Mesothelial cell of epicardium (in vitro differentiated cells): ENCODE measurements around the gene OR6S1. TPM values are rescaled to one million over a fixed set of nuclear protein-coding genes. Genes with fewer than 3 reads are reported as not detected.
"Not testable (repeated sequence)": the region's sequence is repeated elsewhere in the genome, so short reads cannot be mapped to it uniquely, and the experiment has no call there.

Experiments used
- DNase-seq, 2 experiments: peaks; one replicate each; pipeline ENCODE4 v3.0.0; 2021; ENCODE audit warnings: low spot score in 2 of 2; ENCODE audit not compliant: unreplicated experiment in 2 of 2
- H3K27ac Mint-ChIP-seq: 2 replicates; pipeline ENCODE4 v1.8.0; 2021; ENCODE audit warnings: mixed read lengths
- H3K27me3 Mint-ChIP-seq: 2 replicates; pipeline ENCODE4 v1.8.0; 2021; ENCODE audit warnings: low read depth, mixed read lengths
- H3K36me3 Mint-ChIP-seq: 2 replicates; pipeline ENCODE4 v1.8.0; 2021; ENCODE audit warnings: mixed read lengths
- H3K4me1 Mint-ChIP-seq: 2 replicates; pipeline ENCODE4 v1.8.0; 2021; ENCODE audit warnings: mixed read lengths
- H3K4me3 Mint-ChIP-seq: 2 replicates; pipeline ENCODE4 v1.8.0; 2021; ENCODE audit warnings: mild to moderate bottlenecking, moderate library complexity, mixed read lengths
- H3K9me3 Mint-ChIP-seq: 2 replicates; pipeline ENCODE4 v1.8.0; 2021; ENCODE audit warnings: mixed read lengths
- CTCF ChIP-seq: fragments of 200-600 bp; sonication (generic); IDR thresholded peaks from one replicate; pipeline ENCODE4 v1.5.0; 2021; ENCODE audit warnings: antibody characterized with exemption; ENCODE audit not compliant: unreplicated experiment
- total RNA-seq: library from RNA; stranded (reverse); gene quantifications from 3 replicates; pipeline ENCODE4 v1.2.1, GENCODE V29; 2021

The OR6S1 gene
- total RNA-seq, 1 donor from 2014 or later = not detected

GRCh38 chr14:20675669-20676068 lies 34.2 kb upstream of the OR6S1 start:
- Mint-ChIP-seq H3K4me1 (peaks cover 5% of the 10 kb centered on the region), H3K9me3 (no peaks in the 10 kb centered on the region), H3K27me3 (peaks cover 21% of the 10 kb centered on the region), H3K36me3 (no peaks in the 10 kb centered on the region), H3K27ac (no peak overlapping the region), H3K4me3 (no peak overlapping the region)
- no peak for TF ChIP-seq CTCF
- DNase-seq = no peak

GRCh38 chr14:20671597-20672283 lies 30.2 kb upstream of the OR6S1 start:
- peaks cover 44% of the 10 kb centered on the region for H3K27me3 Mint-ChIP-seq
- no peaks in the 10 kb centered on the region for H3K9me3 Mint-ChIP-seq
- H3K4me3 Mint-ChIP-seq = no peak overlapping the region
- no peaks in the 10 kb centered on the region for H3K36me3 Mint-ChIP-seq
- H3K27ac Mint-ChIP-seq = no peak overlapping the region
- no peak for DNase-seq
- no peak for TF ChIP-seq CTCF
- H3K4me1 Mint-ChIP-seq = no peaks in the 10 kb centered on the region

- Mint-ChIP-seq H3K4me3 (no peak overlapping the region), H3K27me3 (peaks cover 56% of the 10 kb centered on the region), H3K9me3 (no peaks in the 10 kb centered on the region), H3K4me1 (no peaks in the 10 kb centered on the region), H3K36me3 (no peaks in the 10 kb centered on the region), H3K27ac (no peak overlapping the region)
- no peak for DNase-seq
- TF ChIP-seq CTCF = no peak
These were observed 27.5 kb upstream of the OR6S1 start for GRCh38 chr14:20668969-20669368.

GRCh38 chr14:20667957-20668356 lies 26.5 kb upstream of the OR6S1 start:
- Mint-ChIP-seq H3K4me1 (peaks cover 9% of the 10 kb centered on the region), H3K27ac (no peak overlapping the region), H3K9me3 (no peaks in the 10 kb centered on the region), H3K4me3 (no peak overlapping the region), H3K27me3 (peaks cover 64% of the 10 kb centered on the region), H3K36me3 (no peaks in the 10 kb centered on the region)
- DNase-seq = no peak
- TF ChIP-seq CTCF = no peak

DNA sequence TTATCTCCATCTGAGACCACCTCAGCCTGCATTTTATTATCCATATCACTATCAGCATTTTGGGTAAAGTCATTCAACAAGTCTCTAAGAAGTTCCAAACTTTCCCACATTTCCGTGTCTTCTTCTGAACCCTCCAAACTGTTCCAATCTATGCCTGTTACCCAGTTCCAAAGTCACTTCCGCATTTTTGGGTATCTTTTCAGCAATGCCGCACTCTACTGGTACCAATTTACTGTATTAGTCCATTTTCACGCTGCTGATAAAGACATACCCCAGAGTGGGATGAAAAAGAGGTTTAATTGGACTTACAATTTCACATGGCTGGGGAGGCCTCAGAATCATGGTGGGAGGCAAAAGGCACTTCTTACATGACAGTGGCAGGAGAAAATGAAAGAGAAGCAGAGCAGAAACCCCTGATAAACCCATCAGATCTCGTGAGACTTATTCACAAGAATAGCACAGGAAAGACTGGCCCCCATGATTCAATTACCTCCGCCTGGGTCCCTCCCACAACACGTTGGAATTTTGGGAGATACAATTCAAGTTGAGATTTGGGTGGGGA lies 25.0 kb upstream of the OR6S1 start:
- not testable (repeated sequence) for H3K4me3 Mint-ChIP-seq, H3K36me3 Mint-ChIP-seq, DNase-seq, H3K9me3 Mint-ChIP-seq, H3K27ac Mint-ChIP-seq, H3K4me1 Mint-ChIP-seq
- peaks cover 79% of the 10 kb centered on the region for H3K27me3 Mint-ChIP-seq

- Mint-ChIP-seq H3K36me3 (no peaks in the 10 kb centered on the region), H3K27ac (no peak overlapping the region), H3K9me3 (no peaks in the 10 kb centered on the region), H3K4me3 (peak overlapping the region; percentile 60), H3K4me1 (peaks cover 9% of the 10 kb centered on the region), H3K27me3 (peaks cover 98% of the 10 kb centered on the region)
- TF ChIP-seq CTCF = no peak
- DNase-seq = no peak
These were observed 21.7 kb upstream of the OR6S1 start for GRCh38 chr14:20662968-20663732.
